AG04450 (cell line): ENCODE data around the gene CASP7. TPM values are rescaled to one million over a fixed set of nuclear protein-coding genes. Genes with fewer than 3 reads are reported as not detected.

Experiments used
- CTCF ChIA-PET: fragments of 300-600, 350-600 bp; formaldehyde crosslinking; extraction: SDS; loops from one replicate; lab custom pipeline; 2022; ENCODE audit warnings: antibody characterized with exemption, inconsistent platforms; lab: Charles Lee
- POLR2A ChIA-PET: fragments of 350-600 bp; formaldehyde crosslinking; extraction: SDS; loops from one replicate; lab custom pipeline; 2021; ENCODE audit warnings: antibody characterized with exemption, inconsistent platforms; lab: Yijun Ruan, JAX
- DNase-seq: peaks from one replicate; pipeline ENCODE4 v3.0.0-alpha.2; 2011; ENCODE audit warnings: low read depth, low spot score
- H3K27ac ChIP-seq: one replicate; pipeline ENCODE4 v1.5.1; 2012; ENCODE audit warnings: low read depth, low read length, control low read depth
- H3K27me3 ChIP-seq: one replicate; pipeline ENCODE4 v1.6.0; 2012; ENCODE audit warnings: low read length; ENCODE audit not compliant: control insufficient read depth, insufficient read depth
- H3K4me3 ChIP-seq: 2 replicates; pipeline ENCODE4 v1.5.1; 2011; ENCODE audit warnings: mild to moderate bottlenecking, low read depth, low read length, control low read depth
- H3K9me3 ChIP-seq: 2 replicates; pipeline ENCODE4 v1.5.1; 2012; ENCODE audit warnings: low read length; ENCODE audit not compliant: control insufficient read depth, insufficient read depth
- polyA plus RNA-seq: library from polyadenylated mRNA; depleted of rRNA; stranded (reverse); fragments of >200 nt; gene quantifications from 2 replicates; pipeline ENCODE4 v1.2.3, GENCODE V29; 2011
- TF ChIP-seq, protein P1 (sequence below): IDR thresholded peaks from 2 replicates; pipeline ENCODE4 v1.5.1; 2011; ENCODE audit warnings: low read depth, low read length, control low read depth, inconsistent platforms

The CASP7 gene
- polyA plus RNA-seq, 1 experiment: 33.7 TPM

DNA sequence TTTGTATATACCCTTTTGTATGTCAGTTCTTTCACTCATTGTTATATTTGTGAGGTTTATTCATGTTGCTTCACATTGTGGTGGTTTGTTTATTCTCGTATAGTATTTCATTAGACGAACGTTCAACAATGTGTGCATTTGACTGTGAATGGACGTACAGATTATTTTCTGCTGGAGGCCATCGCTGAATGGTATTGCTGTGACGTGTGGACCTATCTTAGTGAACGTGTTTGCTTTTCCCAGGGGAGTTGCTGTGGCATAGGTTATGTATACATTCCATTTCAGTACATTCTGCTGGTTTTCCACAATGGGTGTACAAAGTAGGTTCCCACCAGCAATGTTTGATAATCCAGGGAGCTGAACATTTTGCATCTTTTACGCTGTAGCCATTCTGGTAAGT, 40.7 kb downstream of the CASP7 start:
- H3K9me3 ChIP-seq: no peaks in the 10 kb centered on the region
- ChIA-PET POLR2A (no interaction called here), CTCF (no interaction called here)
- no peak overlapping the region for H3K4me3 ChIP-seq
- H3K27me3 ChIP-seq: no peaks in the 10 kb centered on the region
- TF ChIP-seq, protein P1, sequence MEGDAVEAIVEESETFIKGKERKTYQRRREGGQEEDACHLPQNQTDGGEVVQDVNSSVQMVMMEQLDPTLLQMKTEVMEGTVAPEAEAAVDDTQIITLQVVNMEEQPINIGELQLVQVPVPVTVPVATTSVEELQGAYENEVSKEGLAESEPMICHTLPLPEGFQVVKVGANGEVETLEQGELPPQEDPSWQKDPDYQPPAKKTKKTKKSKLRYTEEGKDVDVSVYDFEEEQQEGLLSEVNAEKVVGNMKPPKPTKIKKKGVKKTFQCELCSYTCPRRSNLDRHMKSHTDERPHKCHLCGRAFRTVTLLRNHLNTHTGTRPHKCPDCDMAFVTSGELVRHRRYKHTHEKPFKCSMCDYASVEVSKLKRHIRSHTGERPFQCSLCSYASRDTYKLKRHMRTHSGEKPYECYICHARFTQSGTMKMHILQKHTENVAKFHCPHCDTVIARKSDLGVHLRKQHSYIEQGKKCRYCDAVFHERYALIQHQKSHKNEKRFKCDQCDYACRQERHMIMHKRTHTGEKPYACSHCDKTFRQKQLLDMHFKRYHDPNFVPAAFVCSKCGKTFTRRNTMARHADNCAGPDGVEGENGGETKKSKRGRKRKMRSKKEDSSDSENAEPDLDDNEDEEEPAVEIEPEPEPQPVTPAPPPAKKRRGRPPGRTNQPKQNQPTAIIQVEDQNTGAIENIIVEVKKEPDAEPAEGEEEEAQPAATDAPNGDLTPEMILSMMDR: no peak
- DNase-seq: no peak
- H3K27ac ChIP-seq: no peak overlapping the region

DNA sequence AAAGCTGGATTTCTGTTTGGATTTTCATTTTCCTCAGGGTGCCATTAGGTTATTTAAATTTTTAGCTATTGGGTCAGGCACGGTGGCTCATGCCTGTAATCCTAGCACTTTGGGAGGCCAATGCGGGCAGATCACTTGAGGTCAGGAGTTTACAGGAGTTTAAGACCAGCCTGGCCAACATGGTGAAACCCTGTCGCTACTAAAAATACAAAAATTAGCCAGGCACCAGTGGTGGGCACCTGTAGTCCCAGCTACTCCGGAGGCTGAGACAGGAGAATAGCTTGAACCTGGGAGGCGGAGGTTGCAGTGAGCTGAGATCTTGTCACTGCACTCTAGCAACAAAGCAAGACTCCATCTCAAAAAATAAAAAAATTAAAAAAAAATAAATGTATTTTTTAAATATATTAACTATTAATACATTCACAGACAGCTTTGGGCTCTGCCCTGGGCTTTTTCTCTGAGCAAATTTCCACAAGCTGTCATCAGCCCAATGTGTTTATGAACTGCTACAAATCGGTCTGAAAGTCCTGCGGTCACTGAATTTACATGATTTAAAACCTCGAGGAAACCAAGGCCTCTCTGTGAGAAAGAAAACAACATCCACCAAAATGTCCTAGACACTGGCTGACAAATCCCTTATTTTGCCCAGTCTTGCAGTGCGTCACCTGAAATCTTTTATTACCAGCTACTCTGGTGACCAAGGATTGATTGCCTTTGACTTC, 52.6 kb downstream of the CASP7 start:
- TF ChIP-seq, protein P1: no peak
- CTCF ChIA-PET: no interaction called here
- no peak overlapping the region for H3K4me3 ChIP-seq
- H3K27me3 ChIP-seq: no peaks in the 10 kb centered on the region
- DNase-seq: no peak
- POLR2A ChIA-PET: no interaction called here
- H3K27ac ChIP-seq: no peak overlapping the region
- H3K9me3 ChIP-seq: no peaks in the 10 kb centered on the region

DNA sequence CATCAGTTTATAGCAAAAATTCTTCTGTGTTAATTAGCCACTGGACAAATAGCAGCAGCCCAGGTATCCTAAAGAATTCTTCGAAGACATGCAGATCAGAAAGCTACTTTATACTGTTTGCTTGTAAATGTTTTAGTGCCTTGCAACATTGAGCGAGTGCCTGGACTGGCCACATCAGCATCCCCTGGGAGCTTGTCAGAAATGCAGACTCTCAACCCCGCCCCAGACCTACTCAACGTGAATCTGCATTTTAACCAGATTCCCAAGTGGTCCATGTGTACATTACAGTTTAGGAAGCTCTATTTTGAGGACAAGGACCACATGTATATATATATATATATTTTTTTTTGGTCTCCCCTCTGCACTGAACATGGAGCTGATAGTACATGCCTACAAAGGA, 53.3 kb downstream of the CASP7 start:
- no peak overlapping the region for H3K4me3 ChIP-seq
- TF ChIP-seq, protein P1: no peak
- CTCF ChIA-PET: no interaction called here
- no peak for DNase-seq
- no peak overlapping the region for H3K27ac ChIP-seq
- H3K27me3 ChIP-seq: no peaks in the 10 kb centered on the region
- POLR2A ChIA-PET: interaction anchor here (0.6 kb wide), 1 partner anchor 437 kb away, joined by 6 read pairs; no protein-coding TSS in a partner anchor
- H3K9me3 ChIP-seq: no peaks in the 10 kb centered on the region

DNA sequence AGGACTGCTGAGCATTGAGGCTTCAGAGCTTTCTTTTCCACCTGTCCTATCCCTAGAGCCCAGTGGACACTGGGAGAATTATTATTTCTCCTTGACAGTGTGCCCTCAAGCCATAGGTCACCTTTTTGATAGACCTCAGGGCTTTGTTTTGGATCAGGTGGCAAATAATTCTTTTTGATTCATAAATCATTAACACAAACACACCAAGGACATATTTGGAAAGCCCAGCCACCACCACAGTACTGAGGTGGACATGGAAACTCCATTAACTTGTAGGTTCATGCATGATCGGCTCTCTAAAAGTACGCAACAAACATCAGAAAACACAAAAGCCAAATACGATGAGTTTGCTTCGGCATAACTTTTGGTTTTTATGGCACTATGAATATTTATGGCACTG, 53.9 kb downstream of the CASP7 start:
- DNase-seq: no peak
- POLR2A ChIA-PET: no interaction called here
- TF ChIP-seq, protein P1: no peak
- H3K27me3 ChIP-seq: no peaks in the 10 kb centered on the region
- no peaks in the 10 kb centered on the region for H3K9me3 ChIP-seq
- no peak overlapping the region for H3K27ac ChIP-seq
- CTCF ChIA-PET: no interaction called here
- H3K4me3 ChIP-seq: no peak overlapping the region

DNA sequence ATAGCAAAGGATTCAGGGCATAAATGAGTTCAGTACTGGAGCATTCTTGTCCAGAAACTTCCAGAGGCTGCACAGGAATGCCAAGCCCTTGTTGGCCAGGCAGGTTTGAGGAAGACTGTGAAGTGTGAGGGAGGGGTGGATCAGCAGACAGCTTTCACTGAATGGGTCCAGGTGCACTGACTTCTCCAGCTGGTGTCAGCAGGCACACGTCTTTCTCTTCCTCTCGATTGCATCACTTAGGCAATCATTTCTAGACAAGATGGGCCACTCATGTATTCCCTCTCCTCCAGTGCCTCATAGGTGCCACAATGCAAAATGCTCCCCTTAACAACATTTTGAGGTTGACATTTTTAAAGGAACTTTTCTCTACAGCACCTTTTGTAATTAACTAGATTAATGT, 56.2 kb downstream of the CASP7 start:
- no peaks in the 10 kb centered on the region for H3K9me3 ChIP-seq
- CTCF ChIA-PET: no interaction called here
- DNase-seq: no peak

More for the DNA sequence above, 56.2 kb downstream of the CASP7 start:
- TF ChIP-seq, protein P1: no peak
- no peak overlapping the region for H3K27ac ChIP-seq
- POLR2A ChIA-PET: interaction anchor here (0.9 kb wide), 1 partner anchor 8 kb away, joined by 3 read pairs; no protein-coding TSS in a partner anchor
- H3K4me3 ChIP-seq: no peak overlapping the region
- no peaks in the 10 kb centered on the region for H3K27me3 ChIP-seq
